ENCODE measurements around the gene HIF3A. TPM values are rescaled to one million over a fixed set of nuclear protein-coding genes. Genes with fewer than 3 reads are reported as not detected.

Gene HIF3A
- total RNA-seq, 2 experiments from 2014 or later = not detected

DNA sequence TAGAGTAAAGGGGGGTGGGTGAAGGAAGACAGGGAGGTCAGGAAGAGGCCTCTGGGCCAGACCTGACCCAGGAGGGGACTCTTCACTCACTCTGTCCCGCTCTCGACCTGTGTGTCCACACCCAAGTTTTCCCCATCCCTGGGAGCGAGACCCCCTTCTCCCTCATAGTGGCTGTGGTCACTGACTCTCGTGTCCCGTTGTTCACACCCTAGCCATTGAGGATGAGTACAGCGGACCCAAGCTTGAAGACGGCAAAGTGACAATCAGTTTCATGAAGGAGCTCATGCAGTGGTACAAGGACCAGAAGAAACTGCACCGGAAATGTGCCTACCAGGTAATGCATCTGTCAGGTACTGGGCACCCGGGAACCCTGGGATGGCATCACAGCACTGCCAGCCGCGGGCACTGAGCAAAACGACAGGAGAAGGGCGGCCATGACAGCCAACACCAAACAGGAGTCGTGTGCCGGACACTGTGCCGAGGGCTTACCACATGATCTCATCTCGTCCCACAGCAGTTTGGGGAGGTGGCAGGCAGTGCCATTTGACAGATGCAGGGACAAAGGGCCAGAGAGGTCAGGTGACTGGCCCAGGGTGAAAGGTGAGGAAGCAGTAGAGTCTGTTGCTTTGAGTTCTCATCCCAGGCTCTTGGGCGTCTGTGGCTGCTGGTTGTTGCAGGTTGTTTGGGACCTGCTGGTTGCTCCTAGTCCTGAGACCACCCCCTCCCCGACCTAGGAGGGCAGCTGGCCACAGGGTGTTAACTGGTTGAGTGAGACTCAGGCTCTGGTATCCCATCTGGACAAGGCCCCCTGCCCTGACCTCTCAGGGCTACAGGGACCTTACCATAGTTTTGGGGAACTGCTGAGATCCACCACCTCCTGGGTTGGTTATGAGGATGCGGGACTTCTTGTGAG lies 79.7 kb downstream of the HIF3A start:
- peaks cover 19% of the 10 kb centered on the region for H3K4me1 ChIP-seq (ENCODE audit: insufficient read depth, low read length)
- H3K9me3 ChIP-seq (ENCODE audit: control insufficient read depth in 1 of 2, insufficient read depth in 1 of 2, low read length in 2 of 2) = no peaks in the 10 kb centered on the region
- no peak overlapping the region for H3K27ac Mint-ChIP-seq
- H3K27me3 ChIP-seq (ENCODE audit: control insufficient read depth in 1 of 2, insufficient read depth in 2 of 2, low read length in 2 of 2) = no peaks in the 10 kb centered on the region
- TF ChIP-seq, protein P1, sequence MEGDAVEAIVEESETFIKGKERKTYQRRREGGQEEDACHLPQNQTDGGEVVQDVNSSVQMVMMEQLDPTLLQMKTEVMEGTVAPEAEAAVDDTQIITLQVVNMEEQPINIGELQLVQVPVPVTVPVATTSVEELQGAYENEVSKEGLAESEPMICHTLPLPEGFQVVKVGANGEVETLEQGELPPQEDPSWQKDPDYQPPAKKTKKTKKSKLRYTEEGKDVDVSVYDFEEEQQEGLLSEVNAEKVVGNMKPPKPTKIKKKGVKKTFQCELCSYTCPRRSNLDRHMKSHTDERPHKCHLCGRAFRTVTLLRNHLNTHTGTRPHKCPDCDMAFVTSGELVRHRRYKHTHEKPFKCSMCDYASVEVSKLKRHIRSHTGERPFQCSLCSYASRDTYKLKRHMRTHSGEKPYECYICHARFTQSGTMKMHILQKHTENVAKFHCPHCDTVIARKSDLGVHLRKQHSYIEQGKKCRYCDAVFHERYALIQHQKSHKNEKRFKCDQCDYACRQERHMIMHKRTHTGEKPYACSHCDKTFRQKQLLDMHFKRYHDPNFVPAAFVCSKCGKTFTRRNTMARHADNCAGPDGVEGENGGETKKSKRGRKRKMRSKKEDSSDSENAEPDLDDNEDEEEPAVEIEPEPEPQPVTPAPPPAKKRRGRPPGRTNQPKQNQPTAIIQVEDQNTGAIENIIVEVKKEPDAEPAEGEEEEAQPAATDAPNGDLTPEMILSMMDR (IDR thresholded peaks at IDR 0.05) = no peak
- no peak overlapping the region for H3K4me3 ChIP-seq (ENCODE audit: low read length)
- CTCF ChIA-PET = interaction anchor here (1.0 kb wide), 1 partner anchor 26 kb away, joined by 3 read pairs; no protein-coding TSS in a partner anchor
- peaks cover 58% of the 10 kb centered on the region for H3K36me3 ChIP-seq (ENCODE audit: insufficient read depth, low read length)
- no peaks in the 10 kb centered on the region for H3K27me3 Mint-ChIP-seq
- no peak for ATAC-seq (ENCODE audit: poor library complexity)
- DNase-seq = peak in 1 of 14 experiments; percentile 27
- H3K4me1 Mint-ChIP-seq (ENCODE audit: low read depth) = peaks cover 21% of the 10 kb centered on the region
- peaks cover 58% of the 10 kb centered on the region for H3K36me3 Mint-ChIP-seq (ENCODE audit: low read depth)
- H3K27ac ChIP-seq (ENCODE audit: low read depth in 1 of 2, low read length in 2 of 2) = no peak overlapping the region
- H3K4me3 Mint-ChIP-seq = no peak overlapping the region
- intact Hi-C loops (cut with DNase I, micrococcal nuclease) = no loop called here
- POLR2A ChIA-PET = no interaction called here
- H3K9me3 Mint-ChIP-seq = no peaks in the 10 kb centered on the region

DNA sequence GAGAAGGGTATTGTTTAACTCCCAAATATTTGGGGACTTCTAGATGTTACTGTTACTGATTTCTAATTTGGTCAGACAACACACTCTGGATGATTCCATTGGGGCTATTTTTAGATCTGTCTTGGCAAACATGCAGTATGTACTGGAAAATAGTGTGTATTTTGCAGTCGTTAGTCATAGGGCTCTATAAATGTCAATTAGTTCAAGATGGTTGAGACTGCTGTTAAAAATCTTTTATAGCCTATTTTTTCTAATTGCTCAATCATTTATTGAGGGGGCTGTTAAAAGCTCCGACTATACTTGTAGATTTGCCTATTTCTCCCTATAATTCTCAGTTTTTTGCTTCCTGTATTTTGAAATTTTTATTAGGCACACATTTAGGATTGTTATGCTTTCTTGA lies 81.4 kb downstream of the HIF3A start:
- Mint-ChIP-seq H3K9me3 (no peaks in the 10 kb centered on the region), H3K36me3 (ENCODE audit: low read depth) (peaks cover 69% of the 10 kb centered on the region), H3K27ac (no peak overlapping the region), H3K4me1 (ENCODE audit: low read depth) (peaks cover 7% of the 10 kb centered on the region), H3K27me3 (no peaks in the 10 kb centered on the region), H3K4me3 (no peak overlapping the region)
- H3K9me3 ChIP-seq (ENCODE audit: control insufficient read depth in 1 of 2, insufficient read depth in 1 of 2, low read length in 2 of 2) = no peaks in the 10 kb centered on the region
- DNase-seq (no peak), ATAC-seq (ENCODE audit: poor library complexity) (no peak)
- ChIA-PET POLR2A (no interaction called here), CTCF (no interaction called here)
- no peak overlapping the region for H3K27ac ChIP-seq (ENCODE audit: low read depth in 1 of 2, low read length in 2 of 2)
- H3K4me1 ChIP-seq (ENCODE audit: insufficient read depth, low read length) = peaks cover 5% of the 10 kb centered on the region
- TF ChIP-seq, protein P1 (IDR thresholded peaks at IDR 0.05) = no peak
- H3K27me3 ChIP-seq (ENCODE audit: control insufficient read depth in 1 of 2, insufficient read depth in 2 of 2, low read length in 2 of 2) = no peaks in the 10 kb centered on the region
- intact Hi-C loops (cut with DNase I, micrococcal nuclease) = no loop called here
- H3K4me3 ChIP-seq (ENCODE audit: low read length) = no peak overlapping the region
- H3K36me3 ChIP-seq (ENCODE audit: insufficient read depth, low read length) = peaks cover 70% of the 10 kb centered on the region

DNA sequence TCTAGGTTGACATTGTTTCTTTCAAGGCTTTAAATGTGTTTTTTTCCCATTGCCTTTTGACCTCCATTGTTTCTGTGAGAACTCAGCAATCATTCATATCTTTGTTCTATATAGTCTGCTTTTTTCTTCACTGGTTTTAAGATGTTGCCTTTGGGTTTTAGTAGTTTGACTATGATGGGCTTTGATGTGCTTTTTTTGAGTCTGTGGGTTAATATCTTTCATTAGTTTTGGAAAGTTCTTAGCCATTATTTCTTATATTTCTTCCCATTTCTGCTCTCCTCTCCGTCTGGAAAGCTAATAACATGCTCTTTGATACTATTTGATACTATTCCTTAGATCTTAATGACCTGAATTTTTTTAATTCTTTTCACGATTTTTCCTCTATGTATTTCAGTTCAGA lies 83.8 kb downstream of the HIF3A start:
- POLR2A ChIA-PET = no interaction called here
- Histone ChIP-seq H3K4me1 (ENCODE audit: insufficient read depth, low read length) (no peaks in the 10 kb centered on the region), H3K9me3 (ENCODE audit: control insufficient read depth in 1 of 2, insufficient read depth in 1 of 2, low read length in 2 of 2) (no peaks in the 10 kb centered on the region), H3K27ac (ENCODE audit: low read depth in 1 of 2, low read length in 2 of 2) (no peak overlapping the region), H3K36me3 (ENCODE audit: insufficient read depth, low read length) (peaks cover 84% of the 10 kb centered on the region), H3K4me3 (ENCODE audit: low read length) (no peak overlapping the region), H3K27me3 (ENCODE audit: control insufficient read depth in 1 of 2, insufficient read depth in 2 of 2, low read length in 2 of 2) (no peaks in the 10 kb centered on the region)
- intact Hi-C loops (cut with DNase I, micrococcal nuclease) = no loop called here
- ATAC-seq (ENCODE audit: poor library complexity) = no peak
- no peaks in the 10 kb centered on the region for H3K27me3 Mint-ChIP-seq
- CTCF ChIA-PET = interaction anchor here (0.6 kb wide), 1 partner anchor 16 kb away, joined by 4 read pairs; no protein-coding TSS in a partner anchor
- DNase-seq = no peak
- H3K36me3 Mint-ChIP-seq (ENCODE audit: low read depth) = peaks cover 91% of the 10 kb centered on the region
- H3K4me1 Mint-ChIP-seq (ENCODE audit: low read depth) = peaks cover 7% of the 10 kb centered on the region
- TF ChIP-seq, protein P1 (IDR thresholded peaks at IDR 0.05) = no peak
- H3K27ac Mint-ChIP-seq = no peak overlapping the region
- no peak overlapping the region for H3K4me3 Mint-ChIP-seq
- H3K9me3 Mint-ChIP-seq = no peaks in the 10 kb centered on the region

Data from CD4-positive, alpha-beta T cell (primary cell).